A549 (cell line): ENCODE measurements around the gene APOBEC3B. TPM values are rescaled to one million over a fixed set of nuclear protein-coding genes. Genes with fewer than 3 reads are reported as not detected.

Experiments used
- ATAC-seq, 2 experiments: fragments of 200-7000 bp in 1 of 2; fragments of >200 bp in 1 of 2; cut with Nextera tagmentation in 1 of 2; cut with Tn5 transposase in 1 of 2; 3 replicates each; pipeline versions ENCODE4 v1.8.0 to v1.9.1; 2018 to 2020; ENCODE audit warnings: mild to moderate bottlenecking in 1 of 2, moderate library complexity in 1 of 2
- CTCF ChIA-PET: fragments of 300-600 bp; sonication (Branson Sonifier 250); formaldehyde crosslinking; extraction: SDS; loops from one replicate; lab custom pipeline; 2021; ENCODE audit warnings: antibody characterized with exemption, inconsistent platforms; lab: Yijun Ruan, JAX
- POLR2A ChIA-PET: fragments of 350-600 bp; formaldehyde crosslinking; extraction: SDS; loops from one replicate; lab custom pipeline; 2021; ENCODE audit warnings: antibody characterized with exemption, inconsistent platforms; lab: Yijun Ruan, JAX
- DNase-seq, 2 experiments: peaks; one replicate each; pipeline versions ENCODE4 v3.0.0 to v3.0.0-alpha.2; 2011 to 2016; ENCODE audit warnings: low read depth in 1 of 2, low spot score in 1 of 2
- FAIRE-seq: peaks from 2 replicates; lab custom pipeline; 2011; peaks lifted over from hg19 to GRCh38; lab: Jason Lieb, UNC
- H3K27ac ChIP-seq, 2 experiments: fragments of >200 bp; sonication (Bioruptor Twin); formaldehyde crosslinking; 3 replicates each; pipeline ENCODE4 v1.5.1; 2016 to 2017
- H3K4me1 ChIP-seq: fragments of >200 bp; sonication (Bioruptor Twin); formaldehyde crosslinking; 3 replicates; pipeline ENCODE4 v1.6.1; 2016
- H3K4me2 ChIP-seq: fragments of >200 bp; sonication (Bioruptor Twin); formaldehyde crosslinking; 3 replicates; pipeline ENCODE4 v1.6.1; 2016
- H3K4me3 ChIP-seq: fragments of >200 bp; sonication (Bioruptor Twin); formaldehyde crosslinking; 3 replicates; pipeline ENCODE4 v1.5.1; 2016
- H3K9me3 ChIP-seq: fragments of >200 bp; sonication (Bioruptor Twin); formaldehyde crosslinking; 3 replicates; pipeline ENCODE4 v1.6.1; 2016
- CBX2 ChIP-seq: fragments of 200-600 bp; sonication (generic); IDR thresholded peaks from 2 replicates; pipeline ENCODE4 v1.6.1; 2016; ENCODE audit warnings: low read depth, mild to moderate bottlenecking, borderline replicate concordance
- CHD4 ChIP-seq: fragments of 200-600 bp; sonication (generic); IDR thresholded peaks from 2 replicates; pipeline ENCODE4 v1.6.1; 2016; ENCODE audit warnings: antibody characterized with exemption, mild to moderate bottlenecking, borderline replicate concordance
- EP300 ChIP-seq, 2 experiments: fragments of >200 bp; sonication (Bioruptor Twin); formaldehyde crosslinking; IDR thresholded peaks; 2 replicates in 1 of 2; 3 replicates in 1 of 2; pipeline ENCODE4 v1.6.1; 2016 to 2017
- FOSL2 ChIP-seq, 2 experiments: fragments of 450-650 bp in 1 of 2; fragments of >200 bp in 1 of 2; sonication (Bioruptor Twin) in 1 of 2; formaldehyde crosslinking; IDR thresholded peaks; 2 replicates each; pipeline versions ENCODE4 v1.5.0 to v1.6.1; 2016 to 2020; ENCODE audit warnings: mild to moderate bottlenecking in 1 of 2, moderate library complexity in 1 of 2
- KDM1A ChIP-seq: fragments of 200-600 bp; sonication (generic); IDR thresholded peaks from 2 replicates; pipeline ENCODE4 v1.6.1; 2016; ENCODE audit warnings: low read depth, mild to moderate bottlenecking
- NFE2L2 ChIP-seq: fragments of 150-350 bp; conservative IDR thresholded peaks from 2 replicates; pipeline ENCODE4 v1.6.1; 2014; ENCODE audit warnings: low read length
- NPAS2 ChIP-seq: fragments of 250-450 bp; sonication (Bioruptor Pico); IDR thresholded peaks from 2 replicates; pipeline ENCODE4 v1.8.0; 2022; ENCODE audit warnings: mild to moderate bottlenecking, moderate library complexity, borderline replicate concordance
- POLR2A ChIP-seq: IDR thresholded peaks from 2 replicates; pipeline ENCODE4 v1.6.1; 2012; ENCODE audit warnings: mild to moderate bottlenecking, low read length
- POLR2AphosphoS2 ChIP-seq: conservative IDR thresholded peaks from 2 replicates; pipeline ENCODE4 v1.6.1; 2012; ENCODE audit warnings: low read length, improper control_type of control experiment, inconsistent platforms
- RAD21 ChIP-seq, 2 experiments: fragments of >200 bp in 1 of 2; sonication (Bioruptor Twin) in 1 of 2; formaldehyde crosslinking in 1 of 2; IDR thresholded peaks in 1 of 2; conservative IDR thresholded peaks in 1 of 2; 2 replicates in 1 of 2; 3 replicates in 1 of 2; pipeline ENCODE4 v1.6.1; 2012 to 2018; ENCODE audit warnings: inconsistent platforms in 1 of 2
- TFCP2L1 ChIP-seq: fragments of 250-450 bp; sonication (Bioruptor Pico); IDR thresholded peaks from 2 replicates; pipeline ENCODE4 v1.5.0; 2021; ENCODE audit warnings: mild to moderate bottlenecking
- TP53 ChIP-seq: fragments of 250-450 bp; sonication (Bioruptor Pico); IDR thresholded peaks from 2 replicates; pipeline ENCODE4 v1.5.0; 2021; ENCODE audit warnings: mild to moderate bottlenecking, moderate library complexity
- ZFP36 ChIP-seq: fragments of 450-650 bp; IDR thresholded peaks from 2 replicates; pipeline ENCODE4 v1.6.1; 2014; ENCODE audit warnings: borderline replicate concordance; ENCODE audit not compliant: partially characterized antibody
- WGBS: methylation state at CpG from one replicate; pipeline ENCODE4 v1.1.6; 2017; ENCODE audit errors: missing lambda C conversion rate; 5-methylcytosine and 5-hydroxymethylcytosine counted together
- polyA plus RNA-seq, 4 experiments: library from polyadenylated mRNA; depleted of rRNA in 3 of 4; stranded (reverse); fragments of >200 nt; fragmentation: RNase III in 1 of 4; extraction: RNeasy Plus Mini Kit Qiagen cat#74134 plus additional on column Dnase treatment in 1 of 4; gene quantifications; 2 replicates in 3 of 4; 3 replicates in 1 of 4; pipeline ENCODE4 v1.2.3, GENCODE V29; 2011 to 2017
- TF ChIP-seq, protein P1 (sequence below): IDR thresholded peaks from 2 replicates; pipeline ENCODE4 v1.6.1; 2012
- TF ChIP-seq, protein P2 (sequence below): fragments of 200-600 bp; sonication (generic); IDR thresholded peaks from 2 replicates; pipeline ENCODE4 v1.6.1; 2016; ENCODE audit warnings: antibody characterized with exemption, mild to moderate bottlenecking, moderate library complexity
- TF ChIP-seq, protein P3 (sequence below): fragments of >200 bp; sonication (Bioruptor Twin); formaldehyde crosslinking; IDR thresholded peaks from 3 replicates; pipeline ENCODE4 v1.6.1; 2016
- TF ChIP-seq, protein P4 (sequence below): fragments of >200 bp; sonication (Bioruptor Twin); formaldehyde crosslinking; IDR thresholded peaks from 3 replicates; pipeline ENCODE4 v1.5.1; 2016

Gene APOBEC3B
- polyA plus RNA-seq, 2 of the 4 experiments (the other 2 are of a cell fraction): 16.7 to 19.6 TPM

DNA sequence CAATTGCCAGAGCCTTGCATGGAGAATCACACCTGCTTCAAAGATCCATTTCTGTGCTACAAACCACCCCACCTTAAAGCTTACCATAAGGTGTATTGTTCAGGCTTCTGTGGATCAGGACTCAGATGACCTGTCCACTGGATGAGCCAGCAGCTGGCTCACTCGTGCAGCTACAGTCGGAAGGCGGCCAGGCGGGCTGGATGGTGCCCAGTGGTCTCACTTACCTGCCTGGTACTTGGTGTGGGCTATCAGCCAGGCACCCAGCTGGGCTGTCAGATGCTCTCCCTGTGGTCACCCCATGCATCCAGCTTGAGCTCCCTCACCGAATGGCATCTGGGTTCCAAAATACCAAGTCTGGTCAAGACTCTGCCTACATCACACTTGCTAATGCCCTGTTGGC, 10.9 kb upstream of the APOBEC3B start:
- H3K9me3 ChIP-seq: peaks cover 5% of the 10 kb centered on the region; the same call in 1 of the 3 replicates
- DNase-seq (no peak), ATAC-seq (no peak), FAIRE-seq (no peak)
- H3K4me1 ChIP-seq: no peaks in the 10 kb centered on the region
- H3K27ac ChIP-seq: no peak overlapping the region
- no CpG with 5 or more reads among the region's 5 CpGs for WGBS
- H3K4me2 ChIP-seq: no peak overlapping the region
- POLR2A ChIA-PET: no interaction called here
- CTCF ChIA-PET: interaction anchor here (1.1 to 1.6 kb wide), 3 partner anchors 32 to 202 kb away, joined by 3 to 7 read pairs (median 5); no protein-coding TSS in a partner anchor
- TF ChIP-seq RAD21 (conservative IDR thresholded peaks at IDR 0.05 in 1 of 2, IDR thresholded peaks at IDR 0.05 in 1 of 2) (no peak), NFE2L2 (no peak), POLR2AphosphoS2 (no peak), CBX2 (no peak), NPAS2 (CRISPR knock-in tag) (no peak), ZFP36 (no peak), TP53 (no peak), POLR2A (no peak), KDM1A (no peak), TFCP2L1 (CRISPR knock-in tag) (no peak), EP300 (IDR thresholded peaks at IDR 0.05) (no peak)
- TF ChIP-seq, protein P1, sequence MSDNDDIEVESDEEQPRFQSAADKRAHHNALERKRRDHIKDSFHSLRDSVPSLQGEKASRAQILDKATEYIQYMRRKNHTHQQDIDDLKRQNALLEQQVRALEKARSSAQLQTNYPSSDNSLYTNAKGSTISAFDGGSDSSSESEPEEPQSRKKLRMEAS: no peak
- TF ChIP-seq, protein P2, sequence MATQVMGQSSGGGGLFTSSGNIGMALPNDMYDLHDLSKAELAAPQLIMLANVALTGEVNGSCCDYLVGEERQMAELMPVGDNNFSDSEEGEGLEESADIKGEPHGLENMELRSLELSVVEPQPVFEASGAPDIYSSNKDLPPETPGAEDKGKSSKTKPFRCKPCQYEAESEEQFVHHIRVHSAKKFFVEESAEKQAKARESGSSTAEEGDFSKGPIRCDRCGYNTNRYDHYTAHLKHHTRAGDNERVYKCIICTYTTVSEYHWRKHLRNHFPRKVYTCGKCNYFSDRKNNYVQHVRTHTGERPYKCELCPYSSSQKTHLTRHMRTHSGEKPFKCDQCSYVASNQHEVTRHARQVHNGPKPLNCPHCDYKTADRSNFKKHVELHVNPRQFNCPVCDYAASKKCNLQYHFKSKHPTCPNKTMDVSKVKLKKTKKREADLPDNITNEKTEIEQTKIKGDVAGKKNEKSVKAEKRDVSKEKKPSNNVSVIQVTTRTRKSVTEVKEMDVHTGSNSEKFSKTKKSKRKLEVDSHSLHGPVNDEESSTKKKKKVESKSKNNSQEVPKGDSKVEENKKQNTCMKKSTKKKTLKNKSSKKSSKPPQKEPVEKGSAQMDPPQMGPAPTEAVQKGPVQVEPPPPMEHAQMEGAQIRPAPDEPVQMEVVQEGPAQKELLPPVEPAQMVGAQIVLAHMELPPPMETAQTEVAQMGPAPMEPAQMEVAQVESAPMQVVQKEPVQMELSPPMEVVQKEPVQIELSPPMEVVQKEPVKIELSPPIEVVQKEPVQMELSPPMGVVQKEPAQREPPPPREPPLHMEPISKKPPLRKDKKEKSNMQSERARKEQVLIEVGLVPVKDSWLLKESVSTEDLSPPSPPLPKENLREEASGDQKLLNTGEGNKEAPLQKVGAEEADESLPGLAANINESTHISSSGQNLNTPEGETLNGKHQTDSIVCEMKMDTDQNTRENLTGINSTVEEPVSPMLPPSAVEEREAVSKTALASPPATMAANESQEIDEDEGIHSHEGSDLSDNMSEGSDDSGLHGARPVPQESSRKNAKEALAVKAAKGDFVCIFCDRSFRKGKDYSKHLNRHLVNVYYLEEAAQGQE: no peak
- TF ChIP-seq, protein P3, sequence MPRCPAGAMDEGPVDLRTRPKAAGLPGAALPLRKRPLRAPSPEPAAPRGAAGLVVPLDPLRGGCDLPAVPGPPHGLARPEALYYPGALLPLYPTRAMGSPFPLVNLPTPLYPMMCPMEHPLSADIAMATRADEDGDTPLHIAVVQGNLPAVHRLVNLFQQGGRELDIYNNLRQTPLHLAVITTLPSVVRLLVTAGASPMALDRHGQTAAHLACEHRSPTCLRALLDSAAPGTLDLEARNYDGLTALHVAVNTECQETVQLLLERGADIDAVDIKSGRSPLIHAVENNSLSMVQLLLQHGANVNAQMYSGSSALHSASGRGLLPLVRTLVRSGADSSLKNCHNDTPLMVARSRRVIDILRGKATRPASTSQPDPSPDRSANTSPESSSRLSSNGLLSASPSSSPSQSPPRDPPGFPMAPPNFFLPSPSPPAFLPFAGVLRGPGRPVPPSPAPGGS: no peak
- no peak overlapping the region for H3K4me3 ChIP-seq

DNA sequence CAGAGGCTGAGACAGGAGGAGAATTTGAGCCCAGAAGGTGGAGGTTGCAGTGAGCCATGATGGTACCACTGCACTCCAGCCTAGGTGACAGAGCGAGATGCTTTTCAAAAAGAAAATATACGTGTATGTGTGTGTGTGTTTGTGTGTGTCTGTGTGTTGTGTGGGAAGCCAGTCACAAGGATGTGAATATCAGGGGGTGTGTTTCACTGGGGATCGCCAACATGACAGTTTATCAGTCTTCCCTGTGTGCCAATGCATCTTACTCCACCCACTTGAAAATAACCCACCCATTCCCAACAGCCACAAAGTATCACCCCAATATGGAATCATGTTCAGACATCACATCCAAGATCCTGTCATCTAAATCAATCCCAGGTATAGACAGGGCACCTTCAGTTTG, 10.4 kb upstream of the APOBEC3B start:
- no peak overlapping the region for H3K4me2 ChIP-seq
- ATAC-seq (no peak), DNase-seq (no peak), FAIRE-seq (no peak)
- H3K9me3 ChIP-seq: peaks cover 5% of the 10 kb centered on the region; the same call in 1 of the 3 replicates
- no peak overlapping the region for H3K27ac ChIP-seq
- H3K4me1 ChIP-seq: no peaks in the 10 kb centered on the region
- no peak overlapping the region for H3K4me3 ChIP-seq
- WGBS: 70% methylated on average over 3 of the region's 3 CpGs
- ChIA-PET POLR2A (no interaction called here), CTCF (interaction anchor here (1.6 to 4.4 kb wide), 2 partner anchors 30 to 31 kb away, joined by 7 to 28 read pairs; no protein-coding TSS in a partner anchor)
- TF ChIP-seq FOSL2 (IDR thresholded peaks at IDR 0.05) (no peak), FOSL2 (CRISPR knock-in tag; IDR thresholded peaks at IDR 0.05) (no peak), CBX2 (no peak), CHD4 (no peak), ZFP36 (no peak)
- TF ChIP-seq, protein P4, sequence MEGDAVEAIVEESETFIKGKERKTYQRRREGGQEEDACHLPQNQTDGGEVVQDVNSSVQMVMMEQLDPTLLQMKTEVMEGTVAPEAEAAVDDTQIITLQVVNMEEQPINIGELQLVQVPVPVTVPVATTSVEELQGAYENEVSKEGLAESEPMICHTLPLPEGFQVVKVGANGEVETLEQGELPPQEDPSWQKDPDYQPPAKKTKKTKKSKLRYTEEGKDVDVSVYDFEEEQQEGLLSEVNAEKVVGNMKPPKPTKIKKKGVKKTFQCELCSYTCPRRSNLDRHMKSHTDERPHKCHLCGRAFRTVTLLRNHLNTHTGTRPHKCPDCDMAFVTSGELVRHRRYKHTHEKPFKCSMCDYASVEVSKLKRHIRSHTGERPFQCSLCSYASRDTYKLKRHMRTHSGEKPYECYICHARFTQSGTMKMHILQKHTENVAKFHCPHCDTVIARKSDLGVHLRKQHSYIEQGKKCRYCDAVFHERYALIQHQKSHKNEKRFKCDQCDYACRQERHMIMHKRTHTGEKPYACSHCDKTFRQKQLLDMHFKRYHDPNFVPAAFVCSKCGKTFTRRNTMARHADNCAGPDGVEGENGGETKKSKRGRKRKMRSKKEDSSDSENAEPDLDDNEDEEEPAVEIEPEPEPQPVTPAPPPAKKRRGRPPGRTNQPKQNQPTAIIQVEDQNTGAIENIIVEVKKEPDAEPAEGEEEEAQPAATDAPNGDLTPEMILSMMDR: no peak
